DMS114 treated with DMSO at 0.1 percent for 48 hours (cell line): Measurements from ENCODE around the gene SCN4A.
"Not testable (repeated sequence)": the region's sequence is repeated elsewhere in the genome, so short reads cannot be mapped to it uniquely, and the experiment has no call there.

Experiments used
- DNase-seq: peaks from one replicate; lab custom pipeline; 2025; ENCODE audit not compliant: unreplicated experiment; lab: John Stamatoyannopoulos, UW

The SCN4A gene

GRCh38 chr17:63939401-63939800, 33.3 kb downstream of the SCN4A start:
- DNase-seq: no peak

GRCh38 chr17:63937920-63938319, 34.8 kb downstream of the SCN4A start:
- no peak for DNase-seq

DNA sequence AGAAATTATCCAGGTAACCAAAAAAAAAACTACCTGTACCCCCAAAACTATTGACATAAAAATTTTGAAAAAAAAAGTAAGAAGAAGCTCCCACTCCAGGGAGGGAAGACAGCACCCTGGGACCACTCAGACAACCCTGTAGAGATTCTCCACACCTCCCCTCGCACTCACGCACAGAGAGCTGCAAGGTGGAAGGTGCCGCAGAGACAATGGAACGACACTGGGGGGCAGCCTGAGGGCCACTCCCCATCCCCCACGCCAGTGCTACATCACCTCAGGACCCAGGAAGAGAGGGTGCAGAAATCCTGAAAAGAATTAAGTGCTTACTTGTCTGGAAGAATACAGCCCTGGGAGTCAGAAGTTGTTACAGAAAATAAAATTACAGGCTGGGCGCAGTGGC, 35.4 kb downstream of the SCN4A start:
- no peak for DNase-seq

GRCh38 chr17:63934183-63935112, 38.3 kb downstream of the SCN4A start:
- no peak for DNase-seq

DNA sequence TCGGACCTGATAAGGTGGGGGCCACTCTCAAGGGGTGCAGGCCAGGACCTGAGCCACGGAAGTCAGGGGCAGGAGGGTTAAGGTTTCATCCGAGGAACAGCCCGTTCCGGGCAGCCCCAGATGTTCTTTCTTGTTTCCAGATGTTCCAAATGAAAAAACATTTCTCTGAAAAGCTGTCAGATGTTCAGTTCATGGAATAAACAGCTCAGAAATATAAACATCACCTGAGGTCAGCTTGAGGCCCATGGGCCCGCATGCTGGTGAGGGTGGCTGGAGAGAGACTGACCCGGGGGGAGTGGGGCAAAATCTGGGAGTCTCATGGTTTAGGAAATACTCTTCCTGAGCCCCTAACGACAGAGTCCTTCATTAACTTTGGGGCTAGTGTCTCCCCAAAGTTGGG, 39.1 kb downstream of the SCN4A start:
- DNase-seq: no peak

GRCh38 chr17:63932721-63933120, 40.0 kb downstream of the SCN4A start:
- no peak for DNase-seq

DNA sequence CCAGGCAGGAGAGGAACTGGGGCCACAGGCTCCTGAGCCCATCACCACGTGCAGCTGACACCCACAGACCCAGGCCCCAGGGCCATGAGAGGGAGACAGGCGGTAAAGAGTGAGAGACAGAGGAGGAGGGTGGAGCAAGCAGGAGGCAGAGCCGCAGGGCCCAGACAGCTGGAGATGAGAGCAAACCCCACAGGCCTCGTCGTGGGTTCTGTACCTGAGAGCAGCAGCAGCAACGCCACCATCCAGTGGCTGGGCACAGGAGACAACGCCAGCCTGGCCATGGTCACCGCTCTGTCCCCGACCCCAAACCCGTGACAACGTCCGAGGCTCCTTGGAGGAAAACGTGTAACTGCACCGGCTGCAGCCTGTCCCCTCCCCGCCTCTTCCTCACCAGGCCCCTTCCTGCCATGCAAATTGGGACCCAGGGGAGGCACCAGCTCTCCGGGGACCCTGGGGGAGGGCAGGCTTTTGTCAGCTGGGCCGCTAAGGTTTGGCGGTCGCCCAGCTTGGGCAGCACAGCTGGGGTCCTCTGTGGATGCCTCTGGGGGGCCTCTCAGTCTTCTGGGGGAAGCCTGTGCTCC, 40.6 kb downstream of the SCN4A start, which contains the start of gene CD79B:
CD79B (minus strand) TSS at position 351 of the 581 bp plus-strand sequence; CDS start at position 281, 70 bp downstream.
- no peak for DNase-seq

GRCh38 chr17:63930951-63931575, 41.7 kb downstream of the SCN4A start:
- no peak for DNase-seq

- no peak for DNase-seq
These were observed 42.6 kb downstream of the SCN4A start for GRCh38 chr17:63929860-63930766.

GRCh38 chr17:63928966-63929695, 43.6 kb downstream of the SCN4A start:
- no peak for DNase-seq

- DNase-seq: no peak
These were observed 44.5 kb downstream of the SCN4A start for GRCh38 chr17:63928172-63928666.

DNA sequence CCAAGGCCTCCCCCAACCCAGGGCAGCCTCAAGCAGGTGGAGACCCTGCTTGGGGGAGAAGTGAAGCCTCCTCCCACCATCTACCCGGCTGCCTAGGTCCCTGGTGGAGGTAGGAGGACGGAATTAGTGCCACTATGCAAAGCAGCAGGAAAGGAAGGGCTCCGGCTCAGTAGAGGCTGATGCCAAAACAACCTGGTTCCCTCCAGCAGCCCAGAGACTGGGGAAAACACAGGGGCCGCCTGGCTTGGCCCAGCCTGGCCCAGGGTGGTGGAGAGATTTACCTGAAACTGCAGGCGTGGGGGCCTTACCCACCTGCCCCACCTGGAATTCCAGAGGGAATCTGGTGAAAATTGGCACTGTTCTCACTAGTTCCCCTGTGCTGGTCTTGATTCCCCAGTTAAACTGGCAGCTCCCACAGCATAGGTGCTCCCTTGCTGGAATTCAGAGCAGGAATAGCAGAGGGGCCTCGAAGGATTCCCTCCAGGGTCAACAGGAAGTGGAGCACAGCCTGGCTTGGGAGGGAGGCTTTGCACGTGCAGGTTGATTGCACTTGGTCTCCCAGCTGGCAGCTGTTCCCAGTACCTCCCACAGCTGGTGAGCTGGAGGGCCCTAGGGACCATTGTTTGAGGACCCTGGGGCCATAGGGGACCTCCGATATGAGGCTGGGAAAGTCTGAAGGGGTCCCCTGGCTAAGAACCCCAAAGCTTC, 45.1 kb downstream of the SCN4A start:
- no peak for DNase-seq

- no peak for DNase-seq
These were observed 46.6 kb downstream of the SCN4A start for GRCh38 chr17:63926164-63926563.

DNA sequence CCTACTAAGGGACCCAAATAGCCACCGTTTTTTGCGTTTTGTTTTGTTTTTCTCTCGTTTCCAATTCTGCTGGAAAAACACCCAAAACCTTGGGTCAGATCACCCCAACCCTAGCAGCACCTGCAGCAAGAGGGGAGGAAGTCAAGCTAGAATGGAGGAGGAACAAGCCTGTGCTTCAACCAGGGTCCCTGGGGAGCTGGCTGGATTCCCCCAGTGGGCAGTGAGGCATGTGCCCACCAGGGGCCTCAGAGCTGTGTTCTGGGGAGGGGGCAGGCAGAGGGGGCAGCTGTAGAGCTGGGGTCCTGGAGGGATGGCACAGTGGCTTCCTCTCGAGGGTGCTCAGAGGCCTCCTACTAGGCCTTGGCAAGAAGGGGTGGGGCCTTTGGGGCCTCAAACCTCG, 47.1 kb downstream of the SCN4A start:
- DNase-seq: no peak

- not testable (repeated sequence) for DNase-seq
These were observed 50.3 kb downstream of the SCN4A start for GRCh38 chr17:63922402-63922801.

DNA sequence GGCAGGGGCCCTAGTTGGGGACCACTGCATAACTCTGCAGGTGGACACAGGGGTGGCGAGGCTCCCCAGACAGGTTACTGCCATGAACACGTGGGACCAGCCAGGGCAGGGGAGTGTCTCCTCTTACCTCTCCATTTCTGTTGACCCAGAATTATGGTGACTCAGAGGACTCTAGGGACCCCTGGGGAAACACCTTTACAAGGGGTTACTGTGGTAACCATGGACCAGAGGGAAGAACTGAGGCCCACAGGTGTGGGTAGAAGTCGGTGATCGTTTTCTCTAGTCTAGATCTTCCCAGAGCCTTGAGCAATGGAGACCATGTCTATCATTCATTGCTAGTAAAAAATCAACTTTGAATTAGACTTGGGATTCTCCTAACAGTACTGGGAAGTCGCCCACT, 51.9 kb downstream of the SCN4A start:
- DNase-seq: not testable (repeated sequence)

DNA sequence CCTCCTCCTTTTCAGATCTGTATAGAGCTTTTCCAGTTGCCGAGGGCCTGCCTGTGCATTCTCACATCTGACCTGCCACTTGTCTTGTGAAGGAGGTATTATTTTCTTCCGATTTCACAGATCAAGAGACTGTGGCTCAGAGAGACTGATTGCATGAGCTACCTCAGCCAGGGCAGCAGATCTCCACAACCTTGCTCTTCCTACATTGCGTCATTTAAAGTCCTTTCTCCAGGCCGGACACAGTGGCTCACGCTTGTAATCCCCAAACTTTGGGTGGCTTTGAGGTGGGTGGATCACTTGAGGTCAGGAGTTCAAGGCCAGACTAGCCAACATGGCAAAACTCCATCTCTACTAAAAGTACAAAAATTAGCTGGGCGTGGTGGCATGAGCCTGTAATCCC, 52.7 kb downstream of the SCN4A start:
- not testable (repeated sequence) for DNase-seq

DNA sequence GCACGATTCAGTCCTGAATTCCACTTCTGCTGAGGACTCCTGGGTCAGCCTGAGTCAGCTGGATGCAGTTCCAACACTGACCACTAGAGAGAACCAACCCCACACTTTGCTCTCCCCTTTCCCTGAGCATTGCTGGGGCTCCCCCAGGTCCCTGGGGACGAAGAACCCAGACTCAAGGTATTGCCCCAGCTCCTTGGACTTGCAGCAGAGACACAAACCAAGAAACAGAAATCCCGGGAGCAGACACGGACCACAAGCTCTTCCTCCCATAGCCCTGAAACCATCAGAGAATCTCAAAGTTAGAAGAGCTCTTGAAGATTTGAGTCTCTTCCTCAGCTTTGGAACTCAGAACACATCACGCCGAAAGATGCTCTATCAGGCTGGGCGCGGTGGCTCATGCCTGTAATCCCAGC, 53.4 kb downstream of the SCN4A start:
- DNase-seq: no peak

DNA sequence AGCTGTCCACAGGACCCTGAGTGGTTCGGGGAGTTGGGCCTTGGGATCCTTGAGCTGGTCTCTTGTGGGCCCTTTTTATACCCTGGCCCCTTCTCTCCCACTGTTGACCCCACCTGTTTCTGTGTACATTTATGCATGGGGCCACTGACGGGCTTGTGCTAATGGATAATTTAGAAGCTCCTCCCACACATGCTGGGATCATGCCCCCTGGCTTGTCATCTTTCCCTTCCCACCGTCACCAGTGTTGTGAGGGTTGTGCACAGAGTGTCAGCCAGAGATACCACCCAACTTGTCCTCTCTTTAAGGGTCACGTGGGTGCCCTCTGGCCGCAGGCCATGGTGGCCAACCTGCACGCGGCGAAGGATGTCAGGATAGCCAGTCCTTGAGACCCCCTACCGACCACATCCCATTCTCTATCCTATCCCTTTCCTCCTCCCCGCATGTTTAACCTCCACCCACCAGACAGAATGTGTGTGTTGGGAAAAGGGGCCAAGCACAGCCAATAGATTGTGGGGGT, 53.9 kb downstream of the SCN4A start, which contains the start of gene GH1:
GH1 (minus strand) TSS at position 51 of the 517 bp plus-strand sequence. CDS start 63 bp downstream, outside the sequence.
- not testable (repeated sequence) for DNase-seq
